ENCODE data around the gene FADS2.

The FADS2 gene

GRCh38 chr11:61820174-61820573 lies 7.9 kb upstream of the FADS2 start:
- DNase-seq (ENCODE audit: low read depth in 3 of 3), result no peak

- no peak for DNase-seq (ENCODE audit: low read depth in 3 of 3)
Observed at GRCh38 chr11:61826930-61827570, 1.1 kb upstream of the FADS2 start.

GRCh38 chr11:61828379-61828628 lies 204 bp downstream of the FADS2 start:
- DNase-seq (ENCODE audit: low read depth in 3 of 3), result no peak

GRCh38 chr11:61828629-61829407 lies 718 bp downstream of the FADS2 start:
- no peak for DNase-seq (ENCODE audit: low read depth in 3 of 3)

GRCh38 chr11:61829806-61830205 lies 1.7 kb downstream of the FADS2 start:
- DNase-seq (ENCODE audit: low read depth in 3 of 3), result no peak

- no peak for DNase-seq (ENCODE audit: low read depth in 3 of 3)
Observed at GRCh38 chr11:61830237-61831105, 2.4 kb downstream of the FADS2 start.

- DNase-seq (ENCODE audit: low read depth in 3 of 3), result no peak
Observed at GRCh38 chr11:61832207-61832606, 4.1 kb downstream of the FADS2 start.

- no peak for DNase-seq (ENCODE audit: low read depth in 3 of 3)
Observed at GRCh38 chr11:61832754-61833153, 4.7 kb downstream of the FADS2 start.

- DNase-seq (ENCODE audit: low read depth in 3 of 3), result no peak
Observed at GRCh38 chr11:61833471-61833870, 5.4 kb downstream of the FADS2 start.

- no peak for DNase-seq (ENCODE audit: low read depth in 3 of 3)
Observed at GRCh38 chr11:61833926-61834277, 5.8 kb downstream of the FADS2 start.

- no peak for DNase-seq (ENCODE audit: low read depth in 3 of 3)
Observed at GRCh38 chr11:61834278-61835048, 6.4 kb downstream of the FADS2 start.

- no peak for DNase-seq (ENCODE audit: low read depth in 3 of 3)
Observed at GRCh38 chr11:61836193-61836592, 8.1 kb downstream of the FADS2 start.

GRCh38 chr11:61837411-61838005 lies 9.4 kb downstream of the FADS2 start:
- no peak for DNase-seq (ENCODE audit: low read depth in 3 of 3)

GRCh38 chr11:61838501-61838900 lies 10.4 kb downstream of the FADS2 start:
- no peak for DNase-seq (ENCODE audit: low read depth in 3 of 3)

- no peak for DNase-seq (ENCODE audit: low read depth in 3 of 3)
Observed at GRCh38 chr11:61838921-61839320, 10.8 kb downstream of the FADS2 start.

- no peak for DNase-seq (ENCODE audit: low read depth in 3 of 3)
Observed at GRCh38 chr11:61839742-61840141, 11.6 kb downstream of the FADS2 start.

- DNase-seq (ENCODE audit: low read depth in 3 of 3), result no peak
Observed at GRCh38 chr11:61840371-61840770, 12.3 kb downstream of the FADS2 start.

- no peak for DNase-seq (ENCODE audit: low read depth in 3 of 3)
Observed at GRCh38 chr11:61841636-61842527, 13.8 kb downstream of the FADS2 start.

- DNase-seq (ENCODE audit: low read depth in 3 of 3), result no peak
Observed at GRCh38 chr11:61842528-61842820, 14.4 kb downstream of the FADS2 start.

- no peak for DNase-seq (ENCODE audit: low read depth in 3 of 3)
Observed at GRCh38 chr11:61844909-61845565, 16.9 kb downstream of the FADS2 start.

Measured in stimulated activated CD4-positive, alpha-beta T cell treated with anti-CD3 and anti-CD28 coated beads, TNF-alpha, amount 100 ng/mL, for 4 hours (primary cell).